ENCODE data around the gene C1QTNF1. TPM values are rescaled to one million over a fixed set of nuclear protein-coding genes. Genes with fewer than 3 reads are reported as not detected.

The C1QTNF1 gene
- total RNA-seq, 4 donors from 2014 or later: 67.1 to 147 (median 90.0) TPM

- DNase-seq (ENCODE audit: low spot score in 2 of 2): no peak
- Histone ChIP-seq H3K36me3 (no peaks in the 10 kb centered on the region), H3K27me3 (no peaks in the 10 kb centered on the region), H3K27ac (peak overlapping the region in 2 of 4 donors; percentile 42 to 55), H3K9me3 (no peaks in the 10 kb centered on the region), H3K4me1 (peaks cover 4 to 66% (median 16%) of the 10 kb centered on the region in 4 donors), H3K4me3 (no peak overlapping the region)
- no peak for TF ChIP-seq CTCF (IDR thresholded peaks at IDR 0.05)
- TF ChIP-seq EP300 (IDR thresholded peaks at IDR 0.05): peak in 1 of 2 donors; percentile 81
- no peak for TF ChIP-seq POLR2A (IDR thresholded peaks at IDR 0.05)
- 57 to 60% methylated on average over 3 of the region's 3 CpGs for WGBS, 2 donors
These were observed 12.6 kb downstream of the C1QTNF1 start for GRCh38 chr17:79036596-79036995.

DNA sequence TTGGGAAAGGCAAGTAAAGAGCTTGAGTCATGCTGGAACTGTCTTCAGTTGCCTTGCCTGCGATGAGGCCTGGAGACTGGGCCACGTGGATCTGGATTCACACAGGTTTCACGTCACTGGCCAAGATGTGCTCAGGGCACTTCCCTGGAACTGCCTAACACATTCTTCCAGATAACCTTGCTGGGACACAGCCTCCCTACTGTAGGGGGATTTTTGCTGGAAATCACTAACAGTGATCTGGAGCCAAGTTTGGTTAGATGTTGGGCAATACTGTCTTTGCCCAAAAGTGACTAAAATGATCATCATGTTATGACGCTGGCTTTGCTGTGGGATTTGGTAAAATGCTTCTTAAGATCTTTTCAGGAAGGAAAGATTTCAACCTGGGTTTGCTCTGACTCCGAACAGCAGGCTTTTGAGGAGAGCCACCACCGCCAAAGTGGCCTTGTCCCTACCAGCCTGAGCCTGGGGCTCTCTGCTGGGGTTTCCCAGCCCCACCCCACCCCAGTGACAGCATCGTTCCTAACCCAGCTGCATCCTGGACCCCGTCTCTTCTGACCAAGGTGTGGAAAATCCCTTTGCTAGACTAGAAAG is 14.7 kb downstream of the C1QTNF1 start:
- peak in 1 of 2 donors; percentile 56 for DNase-seq (ENCODE audit: low spot score in 2 of 2)
- 67 to 80% methylated on average over 8 of the region's 8 CpGs for WGBS, 2 donors
- no peak overlapping the region for H3K4me3 ChIP-seq
- H3K27ac ChIP-seq: peak overlapping the region in 3 of 4 donors; percentile 17 to 61 (median 59)
- no peaks in the 10 kb centered on the region for H3K36me3 ChIP-seq
- H3K27me3 ChIP-seq: no peaks in the 10 kb centered on the region
- H3K9me3 ChIP-seq: no peaks in the 10 kb centered on the region
- TF ChIP-seq EP300 (IDR thresholded peaks at IDR 0.05) (peak in 1 of 2 donors; percentile 85), CTCF (IDR thresholded peaks at IDR 0.05) (no peak), POLR2A (IDR thresholded peaks at IDR 0.05) (no peak)
- peaks cover 4 to 64% (median 15%) of the 10 kb centered on the region in 4 donors for H3K4me1 ChIP-seq

DNA sequence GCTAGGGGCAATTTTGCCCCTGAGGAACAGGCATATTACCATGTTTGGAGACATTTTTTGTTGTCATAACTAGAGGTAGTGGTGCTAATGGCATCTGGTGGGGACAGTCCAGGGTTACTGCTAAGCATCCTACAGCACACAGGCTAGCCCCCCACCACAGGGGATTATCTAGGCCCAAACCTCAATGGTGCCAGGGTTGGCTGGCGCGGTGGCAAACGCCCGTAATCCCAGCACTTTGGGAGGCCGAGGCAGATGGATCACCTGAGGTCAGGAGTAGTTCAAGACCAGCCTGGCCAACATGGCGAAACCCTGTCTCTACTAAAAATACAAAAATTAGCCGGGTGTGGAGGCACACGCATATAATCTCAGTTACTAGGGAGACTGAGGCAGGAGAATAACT is 15.2 kb downstream of the C1QTNF1 start:
- Histone ChIP-seq H3K4me3 (no peak overlapping the region), H3K27me3 (no peaks in the 10 kb centered on the region), H3K36me3 (no peaks in the 10 kb centered on the region), H3K27ac (peak overlapping the region in 2 of 4 donors; percentile 59 to 61), H3K9me3 (no peaks in the 10 kb centered on the region), H3K4me1 (peaks cover 4 to 59% (median 12%) of the 10 kb centered on the region in 4 donors)
- WGBS, 2 donors: 92 to 97% methylated on average over 8 of the region's 8 CpGs
- TF ChIP-seq CTCF (IDR thresholded peaks at IDR 0.05) (no peak), EP300 (IDR thresholded peaks at IDR 0.05) (no peak), POLR2A (IDR thresholded peaks at IDR 0.05) (no peak)
- DNase-seq (ENCODE audit: low spot score in 2 of 2): no peak

- TF ChIP-seq CTCF (IDR thresholded peaks at IDR 0.05): no peak
- TF ChIP-seq EP300 (IDR thresholded peaks at IDR 0.05): no peak
- no peak for TF ChIP-seq POLR2A (IDR thresholded peaks at IDR 0.05)
- no peak overlapping the region for H3K27ac ChIP-seq
- DNase-seq (ENCODE audit: low spot score in 2 of 2): no peak
- peaks cover 3 to 52% (median 9%) of the 10 kb centered on the region in 4 donors for H3K4me1 ChIP-seq
- H3K36me3 ChIP-seq: no peaks in the 10 kb centered on the region
- H3K4me3 ChIP-seq: no peak overlapping the region
- 88 to 89% methylated on average over 6 of the region's 6 CpGs for WGBS, 2 donors
- H3K27me3 ChIP-seq: no peaks in the 10 kb centered on the region
- no peaks in the 10 kb centered on the region for H3K9me3 ChIP-seq
These were observed 15.9 kb downstream of the C1QTNF1 start for GRCh38 chr17:79039886-79040285.

DNA sequence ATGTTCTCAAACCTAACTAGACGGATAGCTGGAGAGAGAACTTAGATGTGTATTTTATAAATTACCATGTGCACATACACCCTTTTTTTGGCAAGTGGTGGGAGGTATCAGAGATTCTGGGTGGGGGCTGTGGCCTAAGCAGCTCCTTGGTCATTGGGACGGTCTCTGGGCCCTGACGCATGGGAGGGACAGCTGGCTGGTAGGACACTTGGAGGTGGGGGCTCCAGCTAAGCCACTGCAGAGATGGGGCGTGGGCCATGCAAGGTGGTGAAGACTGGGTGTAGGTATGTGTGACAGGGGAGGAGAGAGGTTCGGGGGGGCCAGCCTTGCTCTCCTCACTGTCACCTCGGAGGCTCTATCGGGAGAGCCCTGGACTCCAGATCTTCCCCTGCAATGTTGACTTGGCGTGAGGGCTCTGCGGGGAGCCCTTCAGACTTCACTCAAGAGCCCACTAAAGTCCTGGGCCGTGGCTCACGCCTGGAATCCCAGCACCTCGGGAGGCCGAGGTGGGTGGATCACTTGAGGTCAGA is 17.1 kb downstream of the C1QTNF1 start:
- Histone ChIP-seq H3K9me3 (no peaks in the 10 kb centered on the region), H3K27ac (no peak overlapping the region), H3K4me1 (peaks cover 2 to 47% (median 6%) of the 10 kb centered on the region in 4 donors), H3K36me3 (no peaks in the 10 kb centered on the region), H3K27me3 (no peaks in the 10 kb centered on the region), H3K4me3 (no peak overlapping the region)
- TF ChIP-seq EP300 (IDR thresholded peaks at IDR 0.05): no peak
- no peak for TF ChIP-seq POLR2A (IDR thresholded peaks at IDR 0.05)
- TF ChIP-seq CTCF (IDR thresholded peaks at IDR 0.05): no peak
- 86 to 87% methylated on average over 12 to 13 of the region's 13 CpGs for WGBS, 2 donors
- no peak for DNase-seq (ENCODE audit: low spot score in 2 of 2)
